SK-N-SH (cell line): ENCODE measurements around the gene PNPLA1. TPM values are rescaled to one million over a fixed set of nuclear protein-coding genes. Genes with fewer than 3 reads are reported as not detected.

Source experiments
- CTCF ChIA-PET: fragments of 300-600, 350-600 bp; formaldehyde crosslinking; extraction: SDS; loops from one replicate; lab custom pipeline; 2021; lab: Yijun Ruan, JAX
- POLR2A ChIA-PET: fragments of 350-600 bp; sonication (Branson Sonifier 250); formaldehyde crosslinking; extraction: SDS; loops from one replicate; lab custom pipeline; 2020; ENCODE audit warnings: antibody characterized with exemption, inconsistent platforms; lab: Yijun Ruan, JAX
- DNase-seq: peaks from one replicate; pipeline ENCODE4 v3.0.0; 2012
- H2AFZ ChIP-seq: fragments of 200-600 bp; sonication (generic); 2 replicates; pipeline ENCODE4 v1.8.1; 2016; ENCODE audit warnings: antibody characterized with exemption, mild to moderate bottlenecking, low read depth
- H3F3A ChIP-seq: fragments of 200-600 bp; sonication (generic); replicated peaks from 2 replicates; pipeline ENCODE3; 2016; ENCODE audit warnings: antibody characterized with exemption, mild to moderate bottlenecking; ENCODE audit not compliant: insufficient read depth
- H3K27ac ChIP-seq, 2 experiments: fragments of 200-500 bp in 1 of 2; fragments of 200-600 bp in 1 of 2; sonication (Bioruptor generic) in 1 of 2; sonication (generic), shearing (Covaris generic) in 1 of 2; 2 replicates each; pipeline versions ENCODE4 v1.5.1 to v1.6.1; 2014 to 2016; ENCODE audit warnings: low read depth in 2 of 2, inconsistent platforms in 1 of 2, low read length in 1 of 2, mild to moderate bottlenecking in 1 of 2, mixed read lengths in 1 of 2
- H3K27me3 ChIP-seq: fragments of 200-600 bp; sonication (generic), shearing (Covaris generic); 2 replicates; pipeline ENCODE4 v1.6.1; 2016; ENCODE audit warnings: mixed run types; ENCODE audit not compliant: insufficient read depth
- H3K36me3 ChIP-seq, 2 experiments: fragments of 200-500 bp in 1 of 2; fragments of 200-600 bp in 1 of 2; sonication (Bioruptor generic) in 1 of 2; sonication (generic) in 1 of 2; replicated peaks in 1 of 2; 2 replicates each; pipeline versions ENCODE3 to v1.5.1; 2014 to 2016; ENCODE audit warnings: low read length in 1 of 2, mild to moderate bottlenecking in 1 of 2; ENCODE audit not compliant: insufficient read depth in 2 of 2, control insufficient read depth in 1 of 2
- H3K4me1 ChIP-seq, 2 experiments: fragments of 200-500 bp in 1 of 2; fragments of 200-600 bp in 1 of 2; sonication (Bioruptor generic) in 1 of 2; sonication (generic), shearing (Covaris generic) in 1 of 2; 2 replicates each; pipeline versions ENCODE4 v1.5.1 to v1.6.1; 2014 to 2016; ENCODE audit warnings: low read depth in 1 of 2, low read length in 1 of 2, mixed run types in 1 of 2; ENCODE audit not compliant: insufficient read depth in 2 of 2, control insufficient read depth in 1 of 2
- H3K4me2 ChIP-seq: fragments of 200-600 bp; sonication (generic), shearing (Covaris generic); 2 replicates; pipeline ENCODE4 v1.6.1; 2017; ENCODE audit warnings: mixed run types
- H3K4me3 ChIP-seq, 2 experiments: fragments of 200-500 bp in 1 of 2; fragments of 200-600 bp in 1 of 2; sonication (Bioruptor generic) in 1 of 2; sonication (generic), shearing (Covaris generic) in 1 of 2; 2 replicates each; pipeline versions ENCODE4 v1.5.1 to v1.8.1; 2014 to 2016; ENCODE audit warnings: low read depth in 2 of 2, inconsistent platforms in 1 of 2, low read length in 1 of 2, mild to moderate bottlenecking in 1 of 2, mixed read lengths in 1 of 2, moderate library complexity in 1 of 2
- H3K79me2 ChIP-seq: fragments of 200-600 bp; sonication (generic); 2 replicates; pipeline ENCODE4 v1.8.1; 2017; ENCODE audit warnings: mild to moderate bottlenecking; ENCODE audit not compliant: insufficient read depth
- H3K9ac ChIP-seq: fragments of 200-600 bp; sonication (generic); 2 replicates; pipeline ENCODE4 v1.6.1; 2017; ENCODE audit warnings: mixed run types
- H3K9me2 ChIP-seq: fragments of 200-600 bp; sonication (generic); 2 replicates; pipeline ENCODE4 v1.6.1; 2017; ENCODE audit warnings: mixed run types
- H3K9me3 ChIP-seq: fragments of 200-600 bp; sonication (generic); 2 replicates; pipeline ENCODE4 v1.6.1; 2017; ENCODE audit warnings: mixed run types, mild to moderate bottlenecking, moderate library complexity
- H4K20me1 ChIP-seq: fragments of 200-600 bp; sonication (generic); 2 replicates; pipeline ENCODE4 v1.6.1; 2017; ENCODE audit warnings: mild to moderate bottlenecking, mixed run types; ENCODE audit not compliant: insufficient read depth
- ELF1 ChIP-seq: IDR thresholded peaks from 2 replicates; pipeline ENCODE4 v1.4.0; 2012
- EP300 ChIP-seq, 2 experiments: IDR thresholded peaks; 2 replicates each; pipeline versions ENCODE4 v1.4.0 to v1.6.1; 2012; ENCODE audit warnings: borderline replicate concordance in 1 of 2, low read depth in 1 of 2, low read length in 1 of 2
- FOXM1 ChIP-seq: IDR thresholded peaks from 2 replicates; pipeline ENCODE4 v1.4.0; 2012; ENCODE audit warnings: low read depth, mild to moderate bottlenecking
- GABPA ChIP-seq: IDR thresholded peaks from 2 replicates; pipeline ENCODE4 v1.4.0; 2012; ENCODE audit warnings: low read depth, mild to moderate bottlenecking
- GATA2 ChIP-seq: sonication (generic); formaldehyde crosslinking; IDR thresholded peaks from 2 replicates; pipeline ENCODE4 v1.5.0; 2020; ENCODE audit warnings: mild to moderate bottlenecking, missing genetic modification reagents
- JUND ChIP-seq: IDR thresholded peaks from 2 replicates; pipeline ENCODE4 v1.4.0; 2012
- MXI1 ChIP-seq: IDR thresholded peaks from 2 replicates; pipeline ENCODE4 v1.6.1; 2012; ENCODE audit warnings: mild to moderate bottlenecking, low read depth, low read length, improper control_type of control experiment
- RFX5 ChIP-seq: IDR thresholded peaks from 2 replicates; pipeline ENCODE4 v1.6.1; 2012; ENCODE audit warnings: mild to moderate bottlenecking, improper control_type of control experiment, low read length
- SIN3A ChIP-seq: IDR thresholded peaks from 2 replicates; pipeline ENCODE4 v1.6.1; 2012; ENCODE audit warnings: low read depth, mild to moderate bottlenecking, low read length, moderate library complexity, borderline replicate concordance
- SMC3 ChIP-seq: IDR thresholded peaks from 2 replicates; pipeline ENCODE4 v1.6.1; 2012; ENCODE audit warnings: low read depth, low read length, improper control_type of control experiment
- TAF1 ChIP-seq: IDR thresholded peaks from 2 replicates; pipeline ENCODE4 v1.6.1; 2012; ENCODE audit warnings: low read depth, mild to moderate bottlenecking, low read length, moderate library complexity, borderline replicate concordance
- TCF12 ChIP-seq: IDR thresholded peaks from 2 replicates; pipeline ENCODE4 v1.4.0; 2012
- WGBS: methylation state at CpG from one replicate; pipeline ENCODE4 v1.1.6; 2017; ENCODE audit warnings: low lambda C conversion rate; 5-methylcytosine and 5-hydroxymethylcytosine counted together
- polyA plus RNA-seq, 3 experiments: library from polyadenylated mRNA; depleted of rRNA; stranded (reverse); fragments of >200 nt; gene quantifications; 2 replicates each; pipeline ENCODE4 v1.2.3, GENCODE V29; 2012
- TF ChIP-seq, protein P1 (sequence below): IDR thresholded peaks from 2 replicates; pipeline ENCODE4 v1.4.0; 2012; ENCODE audit warnings: low read depth, borderline replicate concordance
- TF ChIP-seq, protein P2 (sequence below): fragments of 150-350 bp; IDR thresholded peaks from 2 replicates; pipeline ENCODE4 v1.6.1; 2016; ENCODE audit warnings: mild to moderate bottlenecking, low read depth, low read length
- TF ChIP-seq, protein P3 (sequence below): IDR thresholded peaks from 2 replicates; pipeline ENCODE4; 2012

Gene PNPLA1
- polyA plus RNA-seq, 1 of the 3 experiments (the other 2 are of a cell fraction) = not detected

- Histone ChIP-seq H3K9me3 (no peaks in the 10 kb centered on the region), H3K27ac (no peak overlapping the region), H3K9ac (no peak overlapping the region)
- TF ChIP-seq GABPA (no peak), GATA2 (CRISPR knock-in tag) (no peak), FOXM1 (no peak)
- TF ChIP-seq, protein P1, sequence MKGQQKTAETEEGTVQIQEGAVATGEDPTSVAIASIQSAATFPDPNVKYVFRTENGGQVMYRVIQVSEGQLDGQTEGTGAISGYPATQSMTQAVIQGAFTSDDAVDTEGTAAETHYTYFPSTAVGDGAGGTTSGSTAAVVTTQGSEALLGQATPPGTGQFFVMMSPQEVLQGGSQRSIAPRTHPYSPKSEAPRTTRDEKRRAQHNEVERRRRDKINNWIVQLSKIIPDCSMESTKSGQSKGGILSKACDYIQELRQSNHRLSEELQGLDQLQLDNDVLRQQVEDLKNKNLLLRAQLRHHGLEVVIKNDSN = no peak
- TF ChIP-seq, all 33 proteins: peak for 0
- Histone ChIP-seq H3K79me2 (no peaks in the 10 kb centered on the region), H3K27me3 (peaks cover 12% of the 10 kb centered on the region; the same call in 1 of the 2 replicates), H3K9me2 (no peaks in the 10 kb centered on the region), H3K4me2 (no peak overlapping the region), H2AFZ (no peak overlapping the region), H3K36me3 (no peaks in the 10 kb centered on the region), H3F3A (no peaks in the 10 kb centered on the region), H4K20me1 (no peaks in the 10 kb centered on the region), H3K4me1 (no peaks in the 10 kb centered on the region; a peak in 1 of 4 replicates), H3K4me3 (no peak overlapping the region)
- ChIA-PET CTCF (interaction anchor here (1.1 to 3.4 kb wide), 2 partner anchors 33 to 52 kb away, joined by 4 to 20 read pairs; no protein-coding TSS in a partner anchor), POLR2A (no interaction called here)
- DNase-seq = no peak
- 77% methylated on average over 5 of the region's 5 CpGs for WGBS
These were observed 38.7 kb downstream of the PNPLA1 start for GRCh38 chr6:36308514-36308913.

- Histone ChIP-seq H4K20me1 (no peaks in the 10 kb centered on the region), H3K27ac (no peak overlapping the region), H3K9ac (no peak overlapping the region), H2AFZ (no peak overlapping the region), H3K4me1 (peaks cover 0 to 2% of the 10 kb centered on the region in 2 experiments; a peak in 1 of 4 replicates), H3K36me3 (no peaks in the 10 kb centered on the region), H3F3A (no peaks in the 10 kb centered on the region), H3K4me3 (no peak overlapping the region), H3K9me3 (no peaks in the 10 kb centered on the region), H3K4me2 (no peak overlapping the region), H3K9me2 (no peaks in the 10 kb centered on the region), H3K79me2 (no peaks in the 10 kb centered on the region), H3K27me3 (peaks cover 12% of the 10 kb centered on the region; the same call in 1 of the 2 replicates)
- TF ChIP-seq MXI1 (no peak), TAF1 (no peak), RFX5 (no peak), GATA2 (CRISPR knock-in tag) (no peak), TCF12 (no peak), SIN3A (no peak), EP300 (IDR thresholded peaks at IDR 0.05; ENCODE audit: borderline replicate concordance in 1 of 2, low read depth in 1 of 2, low read length in 1 of 2) (no peak), ELF1 (no peak), SMC3 (no peak), JUND (no peak)
- TF ChIP-seq, protein P2, sequence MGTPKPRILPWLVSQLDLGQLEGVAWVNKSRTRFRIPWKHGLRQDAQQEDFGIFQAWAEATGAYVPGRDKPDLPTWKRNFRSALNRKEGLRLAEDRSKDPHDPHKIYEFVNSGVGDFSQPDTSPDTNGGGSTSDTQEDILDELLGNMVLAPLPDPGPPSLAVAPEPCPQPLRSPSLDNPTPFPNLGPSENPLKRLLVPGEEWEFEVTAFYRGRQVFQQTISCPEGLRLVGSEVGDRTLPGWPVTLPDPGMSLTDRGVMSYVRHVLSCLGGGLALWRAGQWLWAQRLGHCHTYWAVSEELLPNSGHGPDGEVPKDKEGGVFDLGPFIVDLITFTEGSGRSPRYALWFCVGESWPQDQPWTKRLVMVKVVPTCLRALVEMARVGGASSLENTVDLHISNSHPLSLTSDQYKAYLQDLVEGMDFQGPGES = no peak
- TF ChIP-seq, protein P3, sequence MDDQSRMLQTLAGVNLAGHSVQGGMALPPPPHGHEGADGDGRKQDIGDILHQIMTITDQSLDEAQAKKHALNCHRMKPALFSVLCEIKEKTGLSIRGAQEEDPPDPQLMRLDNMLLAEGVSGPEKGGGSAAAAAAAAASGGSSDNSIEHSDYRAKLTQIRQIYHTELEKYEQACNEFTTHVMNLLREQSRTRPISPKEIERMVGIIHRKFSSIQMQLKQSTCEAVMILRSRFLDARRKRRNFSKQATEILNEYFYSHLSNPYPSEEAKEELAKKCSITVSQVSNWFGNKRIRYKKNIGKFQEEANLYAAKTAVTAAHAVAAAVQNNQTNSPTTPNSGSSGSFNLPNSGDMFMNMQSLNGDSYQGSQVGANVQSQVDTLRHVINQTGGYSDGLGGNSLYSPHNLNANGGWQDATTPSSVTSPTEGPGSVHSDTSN = no peak
- CTCF ChIA-PET = interaction anchor here (1.0 to 3.4 kb wide), 5 partner anchors 10 to 51 kb away, joined by 3 to 20 read pairs (median 4); no protein-coding TSS in a partner anchor
- no peak for DNase-seq
- POLR2A ChIA-PET = no interaction called here
- 55% methylated on average over 6 of the region's 7 CpGs for WGBS
These were observed 39.3 kb downstream of the PNPLA1 start for GRCh38 chr6:36309203-36309602.
